ENCODE measurements around the gene KATNB1. TPM values are rescaled to one million over a fixed set of nuclear protein-coding genes. Genes with fewer than 3 reads are reported as not detected.
"Not testable (repeated sequence)": the region's sequence is repeated elsewhere in the genome, so short reads cannot be mapped to it uniquely, and the experiment has no call there.

KATNB1 gene
- total RNA-seq, 2 experiments from 2014 or later, result 31.1 to 31.4 TPM

- peaks cover 35% of the 10 kb centered on the region for H3K27me3 Mint-ChIP-seq
- no peak overlapping the region for H3K27ac Mint-ChIP-seq
- no peak for ATAC-seq (ENCODE audit: low read depth)
- H3K36me3 Mint-ChIP-seq, result peaks cover 2% of the 10 kb centered on the region
- H3K4me1 Mint-ChIP-seq, result peaks cover 15% of the 10 kb centered on the region
- POLR2A ChIA-PET, result no interaction called here
- H3K4me3 Mint-ChIP-seq, result no peak overlapping the region
- H3K9me3 Mint-ChIP-seq, result peaks cover 3% of the 10 kb centered on the region
- no peak for DNase-seq
Measured at GRCh38 chr16:57706717-57707116, 28.9 kb upstream of the KATNB1 start.

GRCh38 chr16:57707331-57707730 is 28.2 kb upstream of the KATNB1 start:
- ATAC-seq (ENCODE audit: low read depth), result no peak
- Mint-ChIP-seq H3K4me3 (no peak overlapping the region), H3K27ac (no peak overlapping the region), H3K27me3 (peaks cover 36% of the 10 kb centered on the region), H3K9me3 (peaks cover 3% of the 10 kb centered on the region), H3K4me1 (peaks cover 15% of the 10 kb centered on the region), H3K36me3 (peaks cover 2% of the 10 kb centered on the region)
- DNase-seq, result no peak
- POLR2A ChIA-PET, result no interaction called here

GRCh38 chr16:57708168-57708567 is 27.4 kb upstream of the KATNB1 start:
- H3K36me3 Mint-ChIP-seq, result peaks cover 2% of the 10 kb centered on the region
- H3K4me3 Mint-ChIP-seq, result no peak overlapping the region
- H3K27ac Mint-ChIP-seq, result no peak overlapping the region
- POLR2A ChIA-PET, result no interaction called here
- peaks cover 3% of the 10 kb centered on the region for H3K9me3 Mint-ChIP-seq
- peaks cover 15% of the 10 kb centered on the region for H3K4me1 Mint-ChIP-seq
- ATAC-seq (ENCODE audit: low read depth) (no peak), DNase-seq (no peak)
- H3K27me3 Mint-ChIP-seq, result peaks cover 39% of the 10 kb centered on the region

GRCh38 chr16:57709663-57710062 is 25.9 kb upstream of the KATNB1 start:
- ATAC-seq (ENCODE audit: low read depth) (no peak), DNase-seq (no peak)
- POLR2A ChIA-PET, result interaction anchor here (0.7 kb wide), 1 partner anchor 47 kb away, joined by 6 read pairs; no protein-coding TSS in a partner anchor
- peaks cover 42% of the 10 kb centered on the region for H3K27me3 Mint-ChIP-seq
- H3K4me3 Mint-ChIP-seq, result no peak overlapping the region
- peaks cover 12% of the 10 kb centered on the region for H3K4me1 Mint-ChIP-seq
- H3K27ac Mint-ChIP-seq, result no peak overlapping the region
- peaks cover 3% of the 10 kb centered on the region for H3K9me3 Mint-ChIP-seq
- peaks cover 2% of the 10 kb centered on the region for H3K36me3 Mint-ChIP-seq

- POLR2A ChIA-PET, result no interaction called here
- Mint-ChIP-seq H3K27ac (no peak overlapping the region), H3K36me3 (peaks cover 2% of the 10 kb centered on the region), H3K27me3 (peaks cover 46% of the 10 kb centered on the region), H3K9me3 (peaks cover 3% of the 10 kb centered on the region), H3K4me1 (peaks cover 11% of the 10 kb centered on the region), H3K4me3 (no peak overlapping the region)
- no peak for ATAC-seq (ENCODE audit: low read depth)
- no peak for DNase-seq
Measured at GRCh38 chr16:57711346-57711745, 24.2 kb upstream of the KATNB1 start.

- Mint-ChIP-seq H3K4me3 (no peak overlapping the region), H3K27me3 (peaks cover 45% of the 10 kb centered on the region), H3K9me3 (no peaks in the 10 kb centered on the region), H3K27ac (no peak overlapping the region), H3K36me3 (no peaks in the 10 kb centered on the region), H3K4me1 (peaks cover 7% of the 10 kb centered on the region)
- DNase-seq, result no peak
- POLR2A ChIA-PET, result no interaction called here
- ATAC-seq (ENCODE audit: low read depth), result no peak
Measured at GRCh38 chr16:57711993-57712392, 23.6 kb upstream of the KATNB1 start.

GRCh38 chr16:57712569-57712968 is 23.0 kb upstream of the KATNB1 start:
- peaks cover 44% of the 10 kb centered on the region for H3K27me3 Mint-ChIP-seq
- H3K4me1 Mint-ChIP-seq; H3K9me3 Mint-ChIP-seq; POLR2A ChIA-PET; DNase-seq; ATAC-seq (ENCODE audit: low read depth); H3K4me3 Mint-ChIP-seq; H3K27ac Mint-ChIP-seq; H3K36me3 Mint-ChIP-seq: not testable (repeated sequence)

- Mint-ChIP-seq H3K27me3 (peaks cover 43% of the 10 kb centered on the region), H3K4me1 (no peaks in the 10 kb centered on the region), H3K9me3 (no peaks in the 10 kb centered on the region), H3K27ac (no peak overlapping the region), H3K4me3 (no peak overlapping the region), H3K36me3 (no peaks in the 10 kb centered on the region)
- POLR2A ChIA-PET, result no interaction called here
- no peak for DNase-seq
- ATAC-seq (ENCODE audit: low read depth), result no peak
Measured at GRCh38 chr16:57713596-57713995, 22.0 kb upstream of the KATNB1 start.

GRCh38 chr16:57714047-57714446 is 21.5 kb upstream of the KATNB1 start:
- POLR2A ChIA-PET, result no interaction called here
- Mint-ChIP-seq H3K27ac (no peak overlapping the region), H3K4me1 (no peaks in the 10 kb centered on the region), H3K27me3 (peaks cover 40% of the 10 kb centered on the region), H3K4me3 (no peak overlapping the region), H3K9me3 (no peaks in the 10 kb centered on the region), H3K36me3 (no peaks in the 10 kb centered on the region)
- ATAC-seq (ENCODE audit: low read depth) (no peak), DNase-seq (no peak)

- H3K9me3 Mint-ChIP-seq, result no peaks in the 10 kb centered on the region
- POLR2A ChIA-PET, result no interaction called here
- no peak overlapping the region for H3K4me3 Mint-ChIP-seq
- no peak overlapping the region for H3K27ac Mint-ChIP-seq
- H3K36me3 Mint-ChIP-seq, result no peaks in the 10 kb centered on the region
- DNase-seq (peak; percentile 74), ATAC-seq (ENCODE audit: low read depth) (peak; percentile 98)
- peaks cover 2% of the 10 kb centered on the region for H3K4me1 Mint-ChIP-seq
- peaks cover 2% of the 10 kb centered on the region for H3K27me3 Mint-ChIP-seq
Measured at GRCh38 chr16:57720142-57720575, 15.4 kb upstream of the KATNB1 start.

- POLR2A ChIA-PET, result no interaction called here
- no peak overlapping the region for H3K27ac Mint-ChIP-seq
- peaks cover 2% of the 10 kb centered on the region for H3K4me1 Mint-ChIP-seq
- H3K4me3 Mint-ChIP-seq, result no peak overlapping the region
- peaks cover under 1% of the 10 kb centered on the region for H3K27me3 Mint-ChIP-seq
- H3K9me3 Mint-ChIP-seq, result no peaks in the 10 kb centered on the region
- DNase-seq (no peak), ATAC-seq (ENCODE audit: low read depth) (no peak)
- no peaks in the 10 kb centered on the region for H3K36me3 Mint-ChIP-seq
Measured at GRCh38 chr16:57721356-57722209, 14.0 kb upstream of the KATNB1 start.

- Mint-ChIP-seq H3K4me1 (peaks cover 2% of the 10 kb centered on the region), H3K36me3 (no peaks in the 10 kb centered on the region), H3K27me3 (no peaks in the 10 kb centered on the region), H3K9me3 (no peaks in the 10 kb centered on the region), H3K4me3 (no peak overlapping the region), H3K27ac (no peak overlapping the region)
- no peak for ATAC-seq (ENCODE audit: low read depth)
- no peak for DNase-seq
- POLR2A ChIA-PET, result no interaction called here
Measured at GRCh38 chr16:57722210-57722499, 13.4 kb upstream of the KATNB1 start.

- peaks cover 2% of the 10 kb centered on the region for H3K4me1 Mint-ChIP-seq
- no peak for DNase-seq
- no peaks in the 10 kb centered on the region for H3K27me3 Mint-ChIP-seq
- no peaks in the 10 kb centered on the region for H3K36me3 Mint-ChIP-seq
- POLR2A ChIA-PET, result interaction anchor here (0.6 kb wide), 1 partner anchor 157 kb away, joined by 4 read pairs; no protein-coding TSS in a partner anchor
- H3K4me3 Mint-ChIP-seq, result no peak overlapping the region
- no peaks in the 10 kb centered on the region for H3K9me3 Mint-ChIP-seq
- H3K27ac Mint-ChIP-seq, result no peak overlapping the region
- no peak for ATAC-seq (ENCODE audit: low read depth)
Measured at GRCh38 chr16:57722651-57723050, 12.9 kb upstream of the KATNB1 start.

- no peaks in the 10 kb centered on the region for H3K27me3 Mint-ChIP-seq
- POLR2A ChIA-PET, result interaction anchor here (0.6 kb wide), 1 partner anchor 157 kb away, joined by 4 read pairs; no protein-coding TSS in a partner anchor
- no peak for DNase-seq
- no peak for ATAC-seq (ENCODE audit: low read depth)
- no peaks in the 10 kb centered on the region for H3K36me3 Mint-ChIP-seq
- H3K9me3 Mint-ChIP-seq, result no peaks in the 10 kb centered on the region
- H3K4me3 Mint-ChIP-seq, result no peak overlapping the region
- H3K4me1 Mint-ChIP-seq, result peaks cover 2% of the 10 kb centered on the region
- H3K27ac Mint-ChIP-seq, result no peak overlapping the region
Measured at GRCh38 chr16:57723170-57723569, 12.4 kb upstream of the KATNB1 start.

Measured in activated naive CD8-positive, alpha-beta T cell treated with anti-CD3 and anti-CD28 coated beads, Interleukin-2, amount 10 ng/mL, durations not matched to agents 7 days and 5 days (primary cell).